NCI-H2107 treated with DMSO at 0.1 percent for 48 hours (cell line): ENCODE measurements around the gene MIGA2.
A peak's percentile ranks its signal among the peaks of the same experiment; 100 is the strongest.
"Not testable (repeated sequence)": the region's sequence is repeated elsewhere in the genome, so short reads cannot be mapped to it uniquely, and the experiment has no call there.

Experiments
- DNase-seq: peaks from one replicate; lab custom pipeline; 2025; ENCODE audit not compliant: unreplicated experiment; lab: John Stamatoyannopoulos, UW

The MIGA2 gene

GRCh38 chr9:129036241-129036922 is at the start of gene MIGA2:
Gene MIGA2, plus strand, starts transcription at chr9:129036626. Its CDS starts 3,969 bp downstream, at chr9:129040595.
- DNase-seq: peak; percentile 97

- DNase-seq: no peak
Observed at GRCh38 chr9:128986671-128987070, 49.8 kb upstream of the MIGA2 start.

- DNase-seq: no peak
Observed at GRCh38 chr9:128987805-128988204, 48.6 kb upstream of the MIGA2 start.

- peak; percentile 50 for DNase-seq
Observed at GRCh38 chr9:128992995-128993394, 43.4 kb upstream of the MIGA2 start.

- peak; percentile 72 for DNase-seq
Observed at GRCh38 chr9:128995791-128996190, 40.6 kb upstream of the MIGA2 start.

- DNase-seq: no peak
Observed at GRCh38 chr9:128998462-128998861, 38.0 kb upstream of the MIGA2 start.

- no peak for DNase-seq
Observed at GRCh38 chr9:128999581-129000206, 36.7 kb upstream of the MIGA2 start.

- no peak for DNase-seq
Observed at GRCh38 chr9:129001504-129002325, 34.7 kb upstream of the MIGA2 start.

GRCh38 chr9:129002992-129003391 is 33.4 kb upstream of the MIGA2 start:
- DNase-seq: no peak

- DNase-seq: not testable (repeated sequence)
Observed at GRCh38 chr9:129004173-129004572, 32.3 kb upstream of the MIGA2 start.

- DNase-seq: no peak
Observed at GRCh38 chr9:129005336-129005997, 31.0 kb upstream of the MIGA2 start.

GRCh38 chr9:129006328-129007034 is 29.9 kb upstream of the MIGA2 start:
- DNase-seq: peak; percentile 69

- DNase-seq: no peak
Observed at GRCh38 chr9:129007035-129007765, 29.2 kb upstream of the MIGA2 start.

- DNase-seq: peak; percentile 22
Observed at GRCh38 chr9:129007766-129008468, 28.5 kb upstream of the MIGA2 start.

GRCh38 chr9:129008469-129008965 is 27.9 kb upstream of the MIGA2 start:
- no peak for DNase-seq

GRCh38 chr9:129008986-129009583 is 27.3 kb upstream of the MIGA2 start:
- DNase-seq: no peak

- no peak for DNase-seq
Observed at GRCh38 chr9:129009584-129010141, 26.8 kb upstream of the MIGA2 start.

- DNase-seq: no peak
Observed at GRCh38 chr9:129010267-129010975, 26.0 kb upstream of the MIGA2 start.
